ENCODE data around the gene ANTXR2. TPM values are rescaled to one million over a fixed set of nuclear protein-coding genes. Genes with fewer than 3 reads are reported as not detected.

ANTXR2 gene
- total and polyA plus RNA-seq, 2 of the 13 experiments (the other 11 are each of a cell fraction or from before 2014, with no cell fraction given): 4.6 to 14.5 TPM

DNA sequence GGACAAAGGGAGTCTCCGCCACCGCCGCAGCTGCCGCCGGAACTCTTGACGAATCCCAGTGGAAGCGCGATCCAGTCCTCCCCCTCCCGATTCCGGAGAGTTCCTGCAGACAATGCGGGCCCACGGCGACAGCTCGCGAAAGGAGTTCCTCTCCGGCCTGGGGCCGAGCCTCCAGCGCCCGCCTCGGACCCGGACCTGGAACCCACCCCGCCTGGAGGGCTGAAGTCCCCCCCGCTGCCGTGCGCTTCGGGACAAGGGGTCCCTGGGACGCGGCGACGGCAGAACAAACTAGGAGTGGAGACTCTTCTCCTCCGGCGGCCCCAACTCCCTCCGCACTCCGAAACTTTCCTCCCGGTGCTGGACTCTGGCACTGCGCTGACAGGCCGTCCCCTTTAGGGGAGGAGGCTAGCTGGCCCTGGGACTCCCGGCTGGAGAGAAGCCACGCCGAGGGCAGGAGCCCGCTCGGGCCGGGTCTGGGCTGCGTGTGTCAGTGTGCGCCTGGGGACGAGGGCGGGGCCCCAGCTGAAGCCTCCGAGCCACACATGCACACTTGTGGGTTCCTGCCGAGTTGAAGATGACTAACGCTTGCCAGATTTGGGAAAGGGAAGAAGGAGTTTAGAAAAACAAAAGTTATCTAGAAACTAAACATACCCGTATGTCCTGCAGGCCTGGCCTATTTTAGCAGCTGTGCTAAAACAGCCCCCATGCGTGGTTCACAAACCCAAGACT, at the start of gene ANTXR2 (continued):
- TF ChIP-seq E2F2 (CRISPR knock-in tag; IDR thresholded peaks at IDR 0.05; ENCODE audit: borderline replicate concordance) (no peak), NPAS2 (CRISPR knock-in tag; IDR thresholded peaks at IDR 0.05; ENCODE audit: borderline replicate concordance) (no peak), RXRA (CRISPR knock-in tag; IDR thresholded peaks at IDR 0.05) (peak; percentile 25; the same call in 1 of the 2 replicates), ZMYM4 (CRISPR knock-in tag; IDR thresholded peaks at IDR 0.05) (peak; percentile 48; the same call in 1 of the 2 replicates), MED1 (CRISPR knock-in tag; IDR thresholded peaks at IDR 0.05) (peak; percentile 38), ESRRA (CRISPR knock-in tag; IDR thresholded peaks at IDR 0.05; ENCODE audit: low read depth) (no peak), ZNF691 (CRISPR knock-in tag; IDR thresholded peaks at IDR 0.05; ENCODE audit: borderline replicate concordance, low read depth) (no peak; the same call in 1 of the 2 replicates), TCF7 (IDR thresholded peaks at IDR 0.05; ENCODE audit: low read depth) (no peak), MXI1 (IDR thresholded peaks at IDR 0.05; ENCODE audit: borderline replicate concordance, low read depth, low read length) (peak; percentile 37; the same call in 1 of the 3 replicates), RBAK (CRISPR knock-in tag; IDR thresholded peaks at IDR 0.05) (no peak), KDM6A (CRISPR knock-in tag; IDR thresholded peaks at IDR 0.05; ENCODE audit: low read depth) (no peak), FOSL2 (CRISPR knock-in tag; IDR thresholded peaks at IDR 0.05) (no peak), ZNF550 (CRISPR knock-in tag; IDR thresholded peaks at IDR 0.05; ENCODE audit: borderline replicate concordance) (no peak), ZNF773 (CRISPR knock-in tag; IDR thresholded peaks at IDR 0.05; ENCODE audit: borderline replicate concordance) (no peak)
- TF ChIP-seq, protein P1, sequence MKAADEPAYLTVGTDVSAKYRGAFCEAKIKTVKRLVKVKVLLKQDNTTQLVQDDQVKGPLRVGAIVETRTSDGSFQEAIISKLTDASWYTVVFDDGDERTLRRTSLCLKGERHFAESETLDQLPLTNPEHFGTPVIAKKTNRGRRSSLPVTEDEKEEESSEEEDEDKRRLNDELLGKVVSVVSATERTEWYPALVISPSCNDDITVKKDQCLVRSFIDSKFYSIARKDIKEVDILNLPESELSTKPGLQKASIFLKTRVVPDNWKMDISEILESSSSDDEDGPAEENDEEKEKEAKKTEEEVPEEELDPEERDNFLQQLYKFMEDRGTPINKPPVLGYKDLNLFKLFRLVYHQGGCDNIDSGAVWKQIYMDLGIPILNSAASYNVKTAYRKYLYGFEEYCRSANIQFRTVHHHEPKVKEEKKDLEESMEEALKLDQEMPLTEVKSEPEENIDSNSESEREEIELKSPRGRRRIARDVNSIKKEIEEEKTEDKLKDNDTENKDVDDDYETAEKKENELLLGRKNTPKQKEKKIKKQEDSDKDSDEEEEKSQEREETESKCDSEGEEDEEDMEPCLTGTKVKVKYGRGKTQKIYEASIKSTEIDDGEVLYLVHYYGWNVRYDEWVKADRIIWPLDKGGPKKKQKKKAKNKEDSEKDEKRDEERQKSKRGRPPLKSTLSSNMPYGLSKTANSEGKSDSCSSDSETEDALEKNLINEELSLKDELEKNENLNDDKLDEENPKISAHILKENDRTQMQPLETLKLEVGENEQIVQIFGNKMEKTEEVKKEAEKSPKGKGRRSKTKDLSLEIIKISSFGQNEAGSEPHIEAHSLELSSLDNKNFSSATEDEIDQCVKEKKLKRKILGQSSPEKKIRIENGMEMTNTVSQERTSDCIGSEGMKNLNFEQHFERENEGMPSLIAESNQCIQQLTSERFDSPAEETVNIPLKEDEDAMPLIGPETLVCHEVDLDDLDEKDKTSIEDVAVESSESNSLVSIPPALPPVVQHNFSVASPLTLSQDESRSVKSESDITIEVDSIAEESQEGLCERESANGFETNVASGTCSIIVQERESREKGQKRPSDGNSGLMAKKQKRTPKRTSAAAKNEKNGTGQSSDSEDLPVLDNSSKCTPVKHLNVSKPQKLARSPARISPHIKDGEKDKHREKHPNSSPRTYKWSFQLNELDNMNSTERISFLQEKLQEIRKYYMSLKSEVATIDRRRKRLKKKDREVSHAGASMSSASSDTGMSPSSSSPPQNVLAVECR (CRISPR knock-in tag; IDR thresholded peaks at IDR 0.05; ENCODE audit: borderline replicate concordance): peak; percentile 50; the same call in 1 of the 2 replicates
- TF ChIP-seq, protein P2, sequence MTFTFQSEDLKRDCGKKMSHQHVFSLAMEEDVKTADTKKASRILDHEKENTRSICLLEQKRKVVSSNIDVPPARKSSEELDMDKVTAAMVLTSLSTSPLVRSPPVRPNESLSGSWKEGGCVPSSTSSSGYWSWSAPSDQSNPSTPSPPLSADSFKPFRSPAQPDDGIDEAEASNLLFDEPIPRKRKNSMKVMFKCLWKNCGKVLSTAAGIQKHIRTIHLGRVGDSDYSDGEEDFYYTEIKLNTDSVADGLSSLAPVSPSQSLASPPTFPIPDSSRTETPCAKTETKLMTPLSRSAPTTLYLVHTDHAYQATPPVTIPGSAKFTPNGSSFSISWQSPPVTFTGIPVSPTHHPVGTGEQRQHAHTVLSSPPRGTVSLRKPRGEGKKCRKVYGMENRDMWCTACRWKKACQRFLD (CRISPR knock-in tag; IDR thresholded peaks at IDR 0.05; ENCODE audit: borderline replicate concordance): peak; percentile 28; the same call in 1 of the 2 replicates
- TF ChIP-seq, protein P3, sequence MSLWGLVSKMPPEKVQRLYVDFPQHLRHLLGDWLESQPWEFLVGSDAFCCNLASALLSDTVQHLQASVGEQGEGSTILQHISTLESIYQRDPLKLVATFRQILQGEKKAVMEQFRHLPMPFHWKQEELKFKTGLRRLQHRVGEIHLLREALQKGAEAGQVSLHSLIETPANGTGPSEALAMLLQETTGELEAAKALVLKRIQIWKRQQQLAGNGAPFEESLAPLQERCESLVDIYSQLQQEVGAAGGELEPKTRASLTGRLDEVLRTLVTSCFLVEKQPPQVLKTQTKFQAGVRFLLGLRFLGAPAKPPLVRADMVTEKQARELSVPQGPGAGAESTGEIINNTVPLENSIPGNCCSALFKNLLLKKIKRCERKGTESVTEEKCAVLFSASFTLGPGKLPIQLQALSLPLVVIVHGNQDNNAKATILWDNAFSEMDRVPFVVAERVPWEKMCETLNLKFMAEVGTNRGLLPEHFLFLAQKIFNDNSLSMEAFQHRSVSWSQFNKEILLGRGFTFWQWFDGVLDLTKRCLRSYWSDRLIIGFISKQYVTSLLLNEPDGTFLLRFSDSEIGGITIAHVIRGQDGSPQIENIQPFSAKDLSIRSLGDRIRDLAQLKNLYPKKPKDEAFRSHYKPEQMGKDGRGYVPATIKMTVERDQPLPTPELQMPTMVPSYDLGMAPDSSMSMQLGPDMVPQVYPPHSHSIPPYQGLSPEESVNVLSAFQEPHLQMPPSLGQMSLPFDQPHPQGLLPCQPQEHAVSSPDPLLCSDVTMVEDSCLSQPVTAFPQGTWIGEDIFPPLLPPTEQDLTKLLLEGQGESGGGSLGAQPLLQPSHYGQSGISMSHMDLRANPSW (CRISPR knock-in tag; IDR thresholded peaks at IDR 0.05; ENCODE audit: borderline replicate concordance): no peak

Measured in HepG2 (cell line).